HEK293 (cell line): ENCODE data around the gene RSPH1.

ENCODE experiments used
- CTCF ChIA-PET: fragments of 350-600 bp; formaldehyde crosslinking; extraction: SDS; loops from one replicate; lab custom pipeline; 2021; ENCODE audit warnings: antibody characterized with exemption; lab: Yijun Ruan, JAX
- POLR2A ChIA-PET: fragments of 300-600 bp; formaldehyde crosslinking; extraction: SDS; loops from one replicate; lab custom pipeline; 2020; ENCODE audit warnings: antibody characterized with exemption, inconsistent platforms; lab: Yijun Ruan, JAX
- H3K27ac ChIP-seq: fragments of 200-500 bp; sonication (Bioruptor generic); 2 replicates; pipeline ENCODE4 v1.5.1; 2014; ENCODE audit warnings: low read depth, low read length, control low read depth, inconsistent platforms; ENCODE audit errors: extremely low read depth
- H3K36me3 ChIP-seq, 2 experiments: fragments of 200-500 bp in 1 of 2; sonication (Bioruptor generic) in 1 of 2; 1 replicate in 1 of 2; 2 replicates in 1 of 2; pipeline ENCODE4 v1.5.1; 2014 to 2017; ENCODE audit warnings: inconsistent platforms in 2 of 2, low read length in 2 of 2; ENCODE audit not compliant: control insufficient read depth in 2 of 2, insufficient read depth in 1 of 2
- H3K4me1 ChIP-seq: fragments of 200-500 bp; sonication (Bioruptor generic); 2 replicates; pipeline ENCODE4 v1.5.1; 2014; ENCODE audit warnings: mild to moderate bottlenecking, low read length, inconsistent platforms; ENCODE audit not compliant: control insufficient read depth, insufficient read depth
- H3K4me3 ChIP-seq: 2 replicates; pipeline ENCODE4 v1.5.1; 2011; ENCODE audit warnings: low read depth, mild to moderate bottlenecking, control low read depth, low read length, moderate library complexity
- H3K9me3 ChIP-seq: fragments of 200-500 bp; sonication (Bioruptor generic); 2 replicates; pipeline ENCODE4 v1.5.1; 2014; ENCODE audit warnings: low read depth, low read length, inconsistent platforms; ENCODE audit not compliant: control insufficient read depth, insufficient read depth
- BCL11B ChIP-seq: fragments of 450-650 bp; formaldehyde crosslinking; IDR thresholded peaks from 2 replicates; pipeline ENCODE4 v1.5.1; 2016; ENCODE audit warnings: low read depth, missing biosample characterization, missing genetic modification characterization
- EGR2 ChIP-seq: fragments of 450-650 bp; formaldehyde crosslinking; IDR thresholded peaks from 2 replicates; pipeline ENCODE4 v1.5.1; 2016; ENCODE audit warnings: low read depth, missing biosample characterization, missing genetic modification characterization
- GLI4 ChIP-seq: fragments of 450-650 bp; formaldehyde crosslinking; IDR thresholded peaks from 2 replicates; pipeline ENCODE4 v1.5.1; 2016; ENCODE audit warnings: missing biosample characterization, missing genetic modification characterization
- INSM2 ChIP-seq: fragments of 450-650 bp; formaldehyde crosslinking; IDR thresholded peaks from 2 replicates; pipeline ENCODE4 v1.5.1; 2016; ENCODE audit warnings: missing biosample characterization, missing genetic modification characterization
- YY2 ChIP-seq: fragments of 450-650 bp; formaldehyde crosslinking; IDR thresholded peaks from 2 replicates; pipeline ENCODE4 v1.5.1; 2016; ENCODE audit warnings: missing biosample characterization, missing genetic modification characterization
- ZFHX2 ChIP-seq: fragments of 450-650 bp; formaldehyde crosslinking; conservative IDR thresholded peaks from 2 replicates; pipeline ENCODE4 v1.5.1; 2016; ENCODE audit warnings: missing biosample characterization, missing genetic modification characterization
- ZNF133 ChIP-seq: fragments of 450-650 bp; formaldehyde crosslinking; IDR thresholded peaks from 2 replicates; pipeline ENCODE4 v1.5.1; 2016; ENCODE audit warnings: missing biosample characterization, missing genetic modification characterization
- ZNF138 ChIP-seq: fragments of 450-650 bp; formaldehyde crosslinking; IDR thresholded peaks from 2 replicates; pipeline ENCODE4 v1.5.1; 2016; ENCODE audit warnings: missing biosample characterization, missing genetic modification characterization, borderline replicate concordance
- ZNF175 ChIP-seq: fragments of 450-650 bp; formaldehyde crosslinking; IDR thresholded peaks from 2 replicates; pipeline ENCODE4 v1.5.1; 2016; ENCODE audit warnings: missing biosample characterization, missing genetic modification characterization
- ZNF221 ChIP-seq: fragments of 450-650 bp; formaldehyde crosslinking; IDR thresholded peaks from 2 replicates; pipeline ENCODE4 v1.5.1; 2017; ENCODE audit warnings: missing biosample characterization, missing genetic modification characterization, borderline replicate concordance
- ZNF274 ChIP-seq, 2 experiments: fragments of 200-500 bp in 1 of 2; fragments of 450-650 bp in 1 of 2; sonication (Bioruptor generic) in 1 of 2; formaldehyde crosslinking in 1 of 2; IDR thresholded peaks; 2 replicates each; pipeline versions ENCODE4 v1.5.1 to v1.6.1; 2014 to 2016; ENCODE audit warnings: borderline replicate concordance in 1 of 2, inconsistent platforms in 1 of 2, low read length in 1 of 2, missing biosample characterization in 1 of 2, missing genetic modification characterization in 1 of 2
- ZNF335 ChIP-seq: fragments of 450-650 bp; formaldehyde crosslinking; conservative IDR thresholded peaks from 2 replicates; pipeline ENCODE4 v1.5.1; 2016; ENCODE audit warnings: missing biosample characterization, missing genetic modification characterization
- ZNF391 ChIP-seq: fragments of 450-650 bp; formaldehyde crosslinking; IDR thresholded peaks from 2 replicates; pipeline ENCODE4 v1.5.1; 2016; ENCODE audit warnings: low read depth, missing biosample characterization, missing genetic modification characterization, borderline replicate concordance
- ZNF416 ChIP-seq: fragments of 450-650 bp; formaldehyde crosslinking; IDR thresholded peaks from 2 replicates; pipeline ENCODE4 v1.5.1; 2016; ENCODE audit warnings: missing biosample characterization, missing genetic modification characterization
- ZNF501 ChIP-seq: fragments of 450-650 bp; formaldehyde crosslinking; IDR thresholded peaks from 2 replicates; pipeline ENCODE4 v1.5.1; 2016; ENCODE audit warnings: missing biosample characterization, missing genetic modification characterization
- ZNF558 ChIP-seq: fragments of 450-650 bp; formaldehyde crosslinking; IDR thresholded peaks from 2 replicates; pipeline ENCODE4 v1.5.1; 2016; ENCODE audit warnings: missing biosample characterization, missing genetic modification characterization
- ZNF624 ChIP-seq: fragments of 450-650 bp; formaldehyde crosslinking; IDR thresholded peaks from 2 replicates; pipeline ENCODE4 v1.5.1; 2017; ENCODE audit warnings: missing biosample characterization, missing genetic modification characterization
- ZNF670 ChIP-seq: fragments of 450-650 bp; formaldehyde crosslinking; IDR thresholded peaks from 2 replicates; pipeline ENCODE4 v1.5.1; 2016; ENCODE audit warnings: missing biosample characterization, missing genetic modification characterization, low read depth
- ZNF785 ChIP-seq: fragments of 450-650 bp; formaldehyde crosslinking; IDR thresholded peaks from 2 replicates; pipeline ENCODE4 v1.5.1; 2016; ENCODE audit warnings: missing biosample characterization, missing genetic modification characterization
- TF ChIP-seq, protein P1 (sequence below): fragments of 450-650 bp; formaldehyde crosslinking; IDR thresholded peaks from 2 replicates; pipeline ENCODE4 v1.5.1; 2017; ENCODE audit warnings: missing biosample characterization, missing genetic modification characterization
- TF ChIP-seq, protein P2 (sequence below): fragments of 450-650 bp; formaldehyde crosslinking; IDR thresholded peaks from 2 replicates; pipeline ENCODE4 v1.5.1; 2016; ENCODE audit warnings: missing biosample characterization, missing genetic modification characterization
- TF ChIP-seq, protein P3 (sequence below): fragments of 450-650 bp; formaldehyde crosslinking; IDR thresholded peaks from 2 replicates; pipeline ENCODE4 v1.5.1; 2016; ENCODE audit warnings: missing biosample characterization, missing genetic modification characterization
- TF ChIP-seq, protein P4 (sequence below): fragments of 450-650 bp; IDR thresholded peaks from 2 replicates; pipeline ENCODE4 v1.5.1; 2018; ENCODE audit warnings: missing biosample characterization, missing genetic modification characterization

RSPH1 gene

DNA sequence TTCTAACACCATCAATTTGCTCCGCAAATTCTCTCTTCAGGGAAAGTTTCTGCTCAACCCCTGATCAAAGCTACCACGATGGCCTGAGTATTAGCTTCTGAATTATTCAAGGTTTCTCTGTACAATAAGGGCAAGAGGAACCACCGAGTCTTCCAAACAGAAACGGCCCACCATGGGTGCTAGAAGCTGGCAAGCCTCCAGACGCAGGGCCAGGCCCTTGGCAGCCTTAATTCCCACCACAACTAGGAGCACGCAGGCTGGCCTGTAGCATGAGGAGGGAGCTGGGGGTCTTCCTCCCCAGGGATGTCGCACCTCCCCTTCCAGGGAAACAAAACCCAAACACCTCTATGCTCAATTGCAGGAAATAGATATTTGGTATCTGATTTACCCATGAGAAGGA, 11.1 kb downstream of the RSPH1 start (continued):
- TF ChIP-seq ZNF335 (tag by site-specific recombination) (no peak), ZNF274 (IDR thresholded peaks at IDR 0.05; ENCODE audit: low read length) (no peak), ZNF274 (tag by site-specific recombination; IDR thresholded peaks at IDR 0.05; ENCODE audit: borderline replicate concordance) (no peak), ZNF558 (tag by site-specific recombination) (no peak)

- Histone ChIP-seq H3K36me3 (no peaks in the 10 kb centered on the region), H3K4me1 (no peaks in the 10 kb centered on the region), H3K4me3 (no peak overlapping the region), H3K9me3 (no peaks in the 10 kb centered on the region), H3K27ac (no peak overlapping the region)
- POLR2A ChIA-PET: no interaction called here
- CTCF ChIA-PET: interaction anchor here (1.1 kb wide), 1 partner anchor 13 kb away, joined by 6 read pairs; no protein-coding TSS in a partner anchor
- no peak for TF ChIP-seq ZNF391 (tag by site-specific recombination)
Observed at GRCh38 chr21:42481169-42481568, 14.9 kb downstream of the RSPH1 start.

GRCh38 chr21:42480736-42481135, 15.3 kb downstream of the RSPH1 start:
- Histone ChIP-seq H3K9me3 (no peaks in the 10 kb centered on the region), H3K4me3 (no peak overlapping the region), H3K4me1 (no peaks in the 10 kb centered on the region), H3K27ac (no peak overlapping the region), H3K36me3 (no peaks in the 10 kb centered on the region)
- TF ChIP-seq ZNF138 (tag by site-specific recombination) (no peak), ZNF416 (tag by site-specific recombination) (no peak), ZNF624 (no peak), ZNF175 (tag by site-specific recombination) (no peak), GLI4 (tag by site-specific recombination) (no peak), ZNF785 (tag by site-specific recombination) (no peak), ZNF133 (tag by site-specific recombination) (no peak), BCL11B (tag by site-specific recombination) (no peak), ZNF670 (tag by site-specific recombination) (no peak)
- TF ChIP-seq, protein P1, sequence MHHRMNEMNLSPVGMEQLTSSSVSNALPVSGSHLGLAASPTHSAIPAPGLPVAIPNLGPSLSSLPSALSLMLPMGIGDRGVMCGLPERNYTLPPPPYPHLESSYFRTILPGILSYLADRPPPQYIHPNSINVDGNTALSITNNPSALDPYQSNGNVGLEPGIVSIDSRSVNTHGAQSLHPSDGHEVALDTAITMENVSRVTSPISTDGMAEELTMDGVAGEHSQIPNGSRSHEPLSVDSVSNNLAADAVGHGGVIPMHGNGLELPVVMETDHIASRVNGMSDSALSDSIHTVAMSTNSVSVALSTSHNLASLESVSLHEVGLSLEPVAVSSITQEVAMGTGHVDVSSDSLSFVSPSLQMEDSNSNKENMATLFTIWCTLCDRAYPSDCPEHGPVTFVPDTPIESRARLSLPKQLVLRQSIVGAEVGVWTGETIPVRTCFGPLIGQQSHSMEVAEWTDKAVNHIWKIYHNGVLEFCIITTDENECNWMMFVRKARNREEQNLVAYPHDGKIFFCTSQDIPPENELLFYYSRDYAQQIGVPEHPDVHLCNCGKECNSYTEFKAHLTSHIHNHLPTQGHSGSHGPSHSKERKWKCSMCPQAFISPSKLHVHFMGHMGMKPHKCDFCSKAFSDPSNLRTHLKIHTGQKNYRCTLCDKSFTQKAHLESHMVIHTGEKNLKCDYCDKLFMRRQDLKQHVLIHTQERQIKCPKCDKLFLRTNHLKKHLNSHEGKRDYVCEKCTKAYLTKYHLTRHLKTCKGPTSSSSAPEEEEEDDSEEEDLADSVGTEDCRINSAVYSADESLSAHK: no peak
- TF ChIP-seq, protein P2, sequence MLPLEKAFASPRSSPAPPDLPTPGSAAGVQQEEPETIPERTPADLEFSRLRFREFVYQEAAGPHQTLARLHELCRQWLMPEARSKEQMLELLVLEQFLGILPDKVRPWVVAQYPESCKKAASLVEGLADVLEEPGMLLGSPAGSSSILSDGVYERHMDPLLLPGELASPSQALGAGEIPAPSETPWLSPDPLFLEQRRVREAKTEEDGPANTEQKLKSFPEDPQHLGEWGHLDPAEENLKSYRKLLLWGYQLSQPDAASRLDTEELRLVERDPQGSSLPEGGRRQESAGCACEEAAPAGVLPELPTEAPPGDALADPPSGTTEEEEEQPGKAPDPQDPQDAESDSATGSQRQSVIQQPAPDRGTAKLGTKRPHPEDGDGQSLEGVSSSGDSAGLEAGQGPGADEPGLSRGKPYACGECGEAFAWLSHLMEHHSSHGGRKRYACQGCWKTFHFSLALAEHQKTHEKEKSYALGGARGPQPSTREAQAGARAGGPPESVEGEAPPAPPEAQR (tag by site-specific recombination): no peak
- POLR2A ChIA-PET: no interaction called here
- CTCF ChIA-PET: no interaction called here

DNA sequence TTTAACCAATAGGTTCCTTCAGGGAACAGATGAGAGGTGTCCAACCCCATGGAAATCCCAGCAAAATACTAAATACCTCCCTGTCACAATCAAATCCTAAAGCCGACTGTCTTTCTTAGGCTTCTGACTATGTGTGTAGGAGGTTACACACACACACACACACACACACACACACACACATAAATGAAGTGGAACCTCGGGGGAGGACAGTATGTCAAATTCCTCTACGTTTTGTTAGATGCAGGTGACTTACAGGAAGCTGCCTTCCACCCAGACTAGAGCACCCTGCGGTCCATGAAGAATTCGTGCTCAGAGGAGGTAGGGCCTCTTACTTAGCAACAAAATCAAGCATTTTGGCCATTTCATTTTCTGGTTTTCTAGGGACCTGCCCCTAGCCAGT, 16.4 kb downstream of the RSPH1 start:
- ChIA-PET CTCF (interaction anchor here (0.6 kb wide), 1 partner anchor 37 kb away, joined by 3 read pairs; no protein-coding TSS in a partner anchor), POLR2A (interaction anchor here (0.6 kb wide), 1 partner anchor 12 kb away, joined by 3 read pairs; no protein-coding TSS in a partner anchor)
- no peak overlapping the region for H3K27ac ChIP-seq
- no peaks in the 10 kb centered on the region for H3K9me3 ChIP-seq
- H3K4me1 ChIP-seq: no peaks in the 10 kb centered on the region
- H3K36me3 ChIP-seq: no peaks in the 10 kb centered on the region
- no peak overlapping the region for H3K4me3 ChIP-seq
- TF ChIP-seq ZFHX2 (tag by site-specific recombination) (peak; percentile 56; the same call in 1 of the 2 replicates), ZNF501 (tag by site-specific recombination) (no peak), INSM2 (tag by site-specific recombination) (no peak), YY2 (no peak), EGR2 (tag by site-specific recombination) (peak; percentile 79), ZNF221 (tag by site-specific recombination) (no peak)
- TF ChIP-seq, protein P3, sequence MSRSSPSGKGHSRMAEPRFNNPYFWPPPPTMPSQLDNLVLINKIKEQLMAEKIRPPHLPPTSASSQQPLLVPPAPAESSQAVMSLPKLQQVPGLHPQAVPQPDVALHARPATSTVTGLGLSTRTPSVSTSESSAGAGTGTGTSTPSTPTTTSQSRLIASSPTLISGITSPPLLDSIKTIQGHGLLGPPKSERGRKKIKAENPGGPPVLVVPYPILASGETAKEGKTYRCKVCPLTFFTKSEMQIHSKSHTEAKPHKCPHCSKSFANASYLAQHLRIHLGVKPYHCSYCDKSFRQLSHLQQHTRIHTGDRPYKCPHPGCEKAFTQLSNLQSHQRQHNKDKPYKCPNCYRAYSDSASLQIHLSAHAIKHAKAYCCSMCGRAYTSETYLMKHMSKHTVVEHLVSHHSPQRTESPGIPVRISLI: no peak
- TF ChIP-seq, protein P4, sequence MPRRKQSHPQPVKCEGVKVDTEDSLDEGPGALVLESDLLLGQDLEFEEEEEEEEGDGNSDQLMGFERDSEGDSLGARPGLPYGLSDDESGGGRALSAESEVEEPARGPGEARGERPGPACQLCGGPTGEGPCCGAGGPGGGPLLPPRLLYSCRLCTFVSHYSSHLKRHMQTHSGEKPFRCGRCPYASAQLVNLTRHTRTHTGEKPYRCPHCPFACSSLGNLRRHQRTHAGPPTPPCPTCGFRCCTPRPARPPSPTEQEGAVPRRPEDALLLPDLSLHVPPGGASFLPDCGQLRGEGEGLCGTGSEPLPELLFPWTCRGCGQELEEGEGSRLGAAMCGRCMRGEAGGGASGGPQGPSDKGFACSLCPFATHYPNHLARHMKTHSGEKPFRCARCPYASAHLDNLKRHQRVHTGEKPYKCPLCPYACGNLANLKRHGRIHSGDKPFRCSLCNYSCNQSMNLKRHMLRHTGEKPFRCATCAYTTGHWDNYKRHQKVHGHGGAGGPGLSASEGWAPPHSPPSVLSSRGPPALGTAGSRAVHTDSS: no peak
